Measurements from ENCODE around the gene ESYT1.
"Not testable (repeated sequence)": the region's sequence is repeated elsewhere in the genome, so short reads cannot be mapped to it uniquely, and the experiment has no call there.

Gene ESYT1

GRCh38 chr12:56103066-56103711, 24.9 kb upstream of the ESYT1 start:
- DNase-seq (ENCODE audit: low read depth in 2 of 3, low spot score in 2 of 3) = no peak

- DNase-seq (ENCODE audit: low read depth in 2 of 3, low spot score in 2 of 3) = no peak
Observed at GRCh38 chr12:56103823-56104108, 24.3 kb upstream of the ESYT1 start.

DNA sequence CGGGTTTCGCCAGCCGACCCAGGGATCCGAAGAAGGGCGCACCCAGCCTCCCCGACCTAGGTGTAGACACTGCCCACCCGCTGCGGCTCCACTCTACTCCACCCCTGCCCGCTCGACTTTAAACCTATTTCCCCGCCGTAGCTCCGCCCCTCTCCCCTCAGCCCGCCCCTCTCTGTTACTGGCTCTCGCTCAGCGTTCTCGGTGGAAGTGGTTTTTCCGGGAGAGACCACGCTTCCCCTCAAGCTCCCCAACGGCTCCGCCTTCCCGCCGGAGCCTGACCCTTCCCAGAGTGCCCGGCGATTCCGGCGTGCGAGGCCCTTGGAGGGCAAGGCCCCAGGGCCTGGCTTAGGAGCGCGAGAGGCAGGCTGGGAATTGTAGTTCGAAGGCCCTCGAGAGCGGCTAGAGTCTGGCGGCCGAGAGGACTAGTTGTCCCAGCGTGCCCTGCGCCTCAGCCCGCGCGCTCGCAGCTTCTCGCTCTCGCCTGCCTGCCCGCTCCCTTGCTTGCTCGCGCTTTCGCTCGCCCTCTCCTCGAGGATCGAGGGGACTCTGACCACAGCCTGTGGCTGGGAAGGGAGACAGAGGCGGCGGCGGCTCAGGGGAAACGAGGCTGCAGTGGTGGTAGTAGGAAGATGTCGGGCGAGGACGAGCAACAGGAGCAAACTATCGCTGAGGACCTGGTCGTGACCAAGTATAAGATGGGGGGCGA, 23.8 kb upstream of the ESYT1 start, which contains the start of gene PA2G4:
Gene PA2G4 (plus strand): TSS at position 451 of the 706 bp plus-strand sequence. CDS start 179 bp downstream, at position 630.
- DNase-seq (ENCODE audit: low read depth in 2 of 3, low spot score in 2 of 3) = peak; percentile 92 to 97 (median 96)

DNA sequence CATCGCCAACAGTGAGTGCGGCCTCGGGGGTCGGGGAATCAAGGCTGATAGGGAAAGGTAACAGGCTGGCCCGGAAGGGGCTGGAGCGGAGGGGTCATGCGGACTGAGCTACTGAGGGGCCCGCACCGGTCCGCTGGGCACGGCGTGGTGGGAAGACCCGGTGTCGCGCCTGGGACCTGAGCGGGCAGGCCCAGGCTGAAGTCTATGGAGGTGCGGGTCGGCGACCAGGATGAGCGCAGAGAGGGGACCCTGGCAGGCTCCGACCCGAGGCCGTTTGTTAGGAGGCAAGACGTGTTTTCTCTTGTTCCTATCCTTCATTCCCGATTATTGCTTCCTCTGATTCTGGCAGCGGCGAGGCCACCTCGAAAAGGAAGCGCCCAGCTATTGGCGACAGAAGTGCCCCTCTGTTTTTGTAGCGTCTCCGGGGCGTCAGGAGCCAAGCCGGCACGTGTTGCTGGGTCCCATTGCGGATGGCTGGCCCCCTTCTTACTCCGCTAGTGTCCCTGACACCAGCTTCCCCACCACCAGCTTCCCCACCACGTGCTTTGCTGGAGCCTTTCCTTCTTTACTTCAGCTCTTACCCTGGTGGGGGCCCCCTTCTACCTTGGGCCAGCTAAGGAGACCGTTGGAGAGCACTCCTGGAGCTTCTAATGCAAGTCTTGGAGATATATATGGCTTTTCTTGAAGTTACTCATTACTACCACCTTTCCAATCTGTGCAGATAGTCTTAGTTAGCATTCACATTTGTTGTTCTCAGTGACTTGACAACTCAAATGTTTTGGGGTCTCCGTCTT, 23.1 kb upstream of the ESYT1 start:
- DNase-seq (ENCODE audit: low read depth in 2 of 3, low spot score in 2 of 3) = no peak

GRCh38 chr12:56105609-56105902, 22.5 kb upstream of the ESYT1 start:
- no peak for DNase-seq (ENCODE audit: low read depth in 2 of 3, low spot score in 2 of 3)

DNA sequence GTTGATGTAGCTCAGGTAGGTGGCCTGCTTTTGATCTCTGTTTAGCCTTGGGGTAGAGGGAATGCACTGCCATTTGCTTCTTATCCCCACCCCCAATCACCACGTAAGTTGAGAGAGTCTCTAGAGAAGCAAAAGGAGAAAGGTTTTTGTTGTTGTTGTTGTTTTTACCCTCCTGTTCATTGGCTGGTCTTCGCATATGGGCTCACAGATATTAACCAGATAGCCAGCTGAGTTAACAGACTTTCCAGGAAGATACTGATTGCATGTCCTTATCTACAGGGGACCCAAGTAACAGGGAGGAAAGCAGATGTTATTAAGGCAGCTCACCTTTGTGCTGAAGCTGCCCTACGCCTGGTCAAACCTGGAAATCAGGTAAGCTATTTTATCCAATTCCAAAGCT, 20.8 kb upstream of the ESYT1 start:
- no peak for DNase-seq (ENCODE audit: low read depth in 2 of 3, low spot score in 2 of 3)

DNA sequence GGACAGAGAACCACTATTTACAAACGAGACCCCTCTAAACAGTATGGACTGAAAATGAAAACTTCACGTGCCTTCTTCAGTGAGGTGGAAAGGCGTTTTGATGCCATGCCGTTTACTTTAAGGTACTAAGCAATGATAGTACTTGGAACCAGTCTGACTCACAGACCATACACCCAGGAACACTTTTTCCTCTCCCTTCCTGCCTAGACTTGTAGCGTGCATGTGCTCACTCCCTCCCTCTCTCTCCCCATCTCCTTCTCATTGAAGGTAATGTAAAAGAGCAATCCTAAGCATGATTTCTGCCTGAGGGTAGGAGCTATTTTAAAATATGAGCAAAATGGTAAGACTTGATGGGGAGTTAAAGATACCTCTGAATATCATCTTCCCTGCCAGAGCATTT, 17.5 kb upstream of the ESYT1 start:
- no peak for DNase-seq (ENCODE audit: low read depth in 2 of 3, low spot score in 2 of 3)

DNA sequence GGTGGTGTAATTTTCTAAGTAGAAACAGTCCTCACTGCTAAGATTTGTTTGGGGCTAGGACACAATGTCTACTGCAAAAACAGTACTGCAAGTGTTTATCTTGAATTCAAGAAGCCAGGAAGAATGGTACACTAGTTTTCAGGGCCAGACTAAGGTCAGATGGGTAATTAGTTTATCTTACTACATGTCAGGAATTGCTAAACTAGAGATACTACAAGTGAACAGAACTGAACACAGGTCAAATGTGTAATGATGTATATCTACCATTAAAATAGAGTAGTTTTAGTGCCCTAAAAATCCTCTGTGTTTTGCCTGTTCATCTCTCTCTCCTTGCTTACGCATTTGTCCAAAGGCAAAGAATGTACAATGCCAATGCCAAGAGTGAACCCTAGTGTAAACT, 14.0 kb upstream of the ESYT1 start:
- DNase-seq (ENCODE audit: low read depth in 2 of 3, low spot score in 2 of 3) = no peak

DNA sequence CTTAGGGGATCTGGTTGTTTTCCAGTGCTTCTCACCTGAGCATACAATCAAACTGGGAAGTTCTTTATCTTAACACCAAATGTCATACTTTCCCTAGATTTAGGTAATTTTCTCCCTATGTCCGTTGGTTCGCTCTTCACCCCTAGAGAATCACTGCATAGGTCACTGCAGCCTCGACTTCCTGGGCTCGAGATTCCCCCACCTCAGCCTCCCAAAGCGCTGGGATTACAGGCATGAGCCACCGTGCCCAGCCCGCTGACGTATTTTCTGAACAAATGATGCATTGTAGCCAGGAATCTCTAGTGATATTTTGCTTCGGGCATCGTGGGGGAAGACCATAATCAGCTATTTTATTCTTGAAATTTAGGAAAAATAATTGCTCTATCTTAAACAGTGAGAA, 12.7 kb upstream of the ESYT1 start:
- no peak for DNase-seq (ENCODE audit: low read depth in 2 of 3, low spot score in 2 of 3)

DNA sequence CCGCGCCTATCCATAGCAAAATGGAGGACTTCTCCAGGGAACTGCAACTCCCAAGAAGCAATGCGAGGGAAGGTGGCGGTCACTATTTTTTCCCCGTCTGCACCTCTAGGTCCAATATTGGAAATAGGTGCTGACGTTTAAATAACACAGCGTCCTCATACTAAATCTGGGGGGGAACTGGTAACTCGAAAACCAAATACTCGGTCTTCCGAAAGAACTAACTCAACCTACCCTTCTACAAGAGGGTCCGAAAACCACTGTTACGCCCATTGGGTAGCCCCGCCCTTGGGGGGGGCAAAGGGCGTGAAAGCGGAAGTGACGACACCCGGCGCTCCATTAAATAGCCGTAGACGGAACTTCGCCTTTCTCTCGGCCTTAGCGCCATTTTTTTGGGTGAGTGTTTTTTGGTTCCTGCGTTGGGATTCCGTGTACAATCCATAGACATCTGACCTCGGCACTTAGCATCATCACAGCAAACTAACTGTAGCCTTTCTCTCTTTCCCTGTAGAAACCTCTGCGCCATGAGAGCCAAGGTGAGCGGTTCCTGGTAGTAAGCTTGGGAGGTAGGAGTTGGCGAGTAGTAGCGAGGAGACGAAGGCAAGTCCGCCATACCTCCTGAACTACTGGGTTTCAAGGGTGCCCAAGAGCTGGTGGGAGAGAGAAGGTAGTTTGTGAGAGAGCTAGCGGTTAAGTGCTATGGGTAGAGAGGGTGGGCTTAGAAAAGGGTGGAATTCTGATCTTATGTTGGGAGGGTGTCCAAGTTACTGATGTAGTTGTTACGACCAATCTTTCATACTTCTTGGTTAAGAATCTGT, 11.6 kb upstream of the ESYT1 start, which contains the start of gene RPL41:
Gene RPL41 (plus strand): TSS at position 367 of the 815 bp plus-strand sequence.
- peak; percentile 80 to 95 (median 94) for DNase-seq (ENCODE audit: low read depth in 2 of 3, low spot score in 2 of 3)

- DNase-seq (ENCODE audit: low read depth in 2 of 3, low spot score in 2 of 3) = not testable (repeated sequence)
Observed at GRCh38 chr12:56117082-56117706, 10.9 kb upstream of the ESYT1 start.

DNA sequence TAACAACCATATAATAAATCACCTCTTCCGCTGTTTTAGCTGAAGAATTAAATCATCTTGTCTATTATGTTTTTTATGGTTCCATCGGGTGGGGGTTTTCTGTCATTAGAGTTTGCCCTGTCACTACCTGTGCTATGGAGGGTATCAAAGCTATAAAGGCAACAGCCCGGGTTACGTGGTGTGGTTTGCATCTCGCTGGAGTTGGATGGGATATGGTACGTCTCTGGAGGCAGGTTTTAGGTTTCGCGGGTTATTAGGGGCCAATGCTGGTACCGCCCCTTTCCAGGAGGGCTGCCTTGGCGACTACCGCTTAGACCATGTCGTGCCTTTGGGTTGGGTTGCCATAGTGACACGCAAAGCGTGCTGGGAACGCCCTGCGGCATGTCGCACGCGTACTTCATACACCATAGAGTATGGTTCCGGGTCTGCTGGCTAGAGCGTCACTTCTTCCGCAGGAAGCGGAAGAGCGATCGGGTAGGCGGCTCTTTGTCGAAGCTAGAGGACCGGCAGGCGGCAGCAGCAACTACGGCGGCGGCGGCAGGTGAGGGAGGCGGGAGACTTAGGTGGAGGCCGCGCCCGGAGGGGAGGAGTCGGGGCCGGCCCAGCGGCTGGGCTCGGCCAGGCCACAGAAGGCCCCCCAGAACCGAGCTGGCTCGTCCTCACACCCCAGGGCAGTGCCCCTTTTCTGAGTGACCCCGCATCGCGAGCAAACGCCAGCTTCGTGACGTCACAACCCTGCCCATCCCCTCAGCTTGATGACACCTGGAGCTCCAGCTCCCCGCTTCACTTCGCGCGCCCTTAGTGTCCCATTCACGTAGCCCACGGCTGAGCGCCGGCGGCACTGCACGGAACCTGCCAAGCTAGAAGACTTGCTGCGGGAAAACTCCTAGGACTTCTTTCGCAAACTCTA, 10.0 kb upstream of the ESYT1 start, which contains the start of gene ZC3H10:
Gene ZC3H10 (plus strand): TSS at position 489 of the 910 bp plus-strand sequence. CDS start 2,297 bp downstream, outside the sequence.
- DNase-seq (ENCODE audit: low read depth in 2 of 3, low spot score in 2 of 3) = peak; percentile 93 to 98 (median 97)

DNA sequence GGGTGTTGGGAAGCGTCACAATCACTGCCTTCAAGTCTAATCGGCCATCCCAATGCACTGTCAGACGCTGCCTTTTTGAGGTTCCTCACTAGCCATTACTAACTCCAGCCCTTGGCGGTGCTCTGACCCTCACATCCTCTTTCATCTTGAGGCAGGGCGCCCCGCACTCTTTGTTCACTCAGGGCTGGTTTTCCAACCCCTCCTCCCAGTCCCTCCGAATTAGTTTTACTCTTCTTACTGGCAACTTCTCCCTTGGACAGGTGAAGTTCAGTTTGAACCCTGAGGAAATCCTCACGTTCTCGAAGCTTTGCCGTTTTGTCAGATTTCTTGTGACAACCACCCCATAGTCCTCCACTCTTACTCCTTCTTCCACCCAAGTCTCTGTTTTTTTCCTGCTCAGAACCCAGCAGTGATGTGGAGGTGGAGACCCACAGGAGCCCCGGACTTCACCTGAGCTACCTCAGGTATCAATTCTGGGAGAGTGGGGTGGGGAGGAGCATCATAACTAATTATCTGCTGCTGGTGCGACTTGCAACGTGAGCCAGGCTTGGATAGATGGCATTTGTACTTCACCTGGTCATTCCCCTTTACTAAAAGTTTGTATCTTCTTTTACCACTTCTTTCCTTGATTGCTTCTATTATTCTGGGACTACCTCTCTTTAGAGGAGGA, 9.2 kb upstream of the ESYT1 start:
- no peak for DNase-seq (ENCODE audit: low read depth in 2 of 3, low spot score in 2 of 3)

GRCh38 chr12:56119361-56119796, 8.7 kb upstream of the ESYT1 start:
- DNase-seq (ENCODE audit: low read depth in 2 of 3, low spot score in 2 of 3) = no peak

DNA sequence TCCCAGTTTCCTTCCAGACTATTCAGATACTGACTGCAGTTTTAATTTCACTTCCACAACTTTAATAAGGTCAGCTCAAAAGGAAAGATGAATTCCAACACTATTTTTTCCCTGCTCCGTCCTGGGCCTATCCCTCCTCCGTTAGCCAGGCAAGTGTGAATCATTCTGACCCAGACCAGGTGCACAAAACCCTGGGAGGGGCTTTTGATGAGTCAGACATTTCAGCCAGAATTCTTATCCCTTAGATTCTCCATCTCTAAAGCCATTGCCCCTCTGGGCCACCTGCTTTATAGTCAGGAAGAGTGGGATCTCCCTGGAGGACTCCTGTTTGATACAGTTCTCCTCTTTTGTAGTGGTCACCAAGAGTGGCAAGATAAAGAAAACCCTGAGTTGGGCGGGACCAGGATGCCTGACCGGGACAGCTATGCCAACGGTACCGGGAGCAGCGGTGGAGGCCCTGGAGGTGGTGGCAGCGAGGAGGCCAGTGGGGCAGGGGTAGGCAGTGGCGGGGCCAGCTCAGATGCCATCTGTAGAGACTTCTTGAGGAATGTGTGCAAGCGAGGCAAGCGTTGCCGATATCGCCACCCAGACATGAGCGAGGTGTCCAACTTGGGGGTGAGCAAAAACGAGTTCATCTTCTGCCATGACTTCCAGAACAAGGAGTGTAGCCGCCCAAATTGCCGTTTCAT, 7.8 kb upstream of the ESYT1 start:
- DNase-seq (ENCODE audit: low read depth in 2 of 3, low spot score in 2 of 3) = no peak

DNA sequence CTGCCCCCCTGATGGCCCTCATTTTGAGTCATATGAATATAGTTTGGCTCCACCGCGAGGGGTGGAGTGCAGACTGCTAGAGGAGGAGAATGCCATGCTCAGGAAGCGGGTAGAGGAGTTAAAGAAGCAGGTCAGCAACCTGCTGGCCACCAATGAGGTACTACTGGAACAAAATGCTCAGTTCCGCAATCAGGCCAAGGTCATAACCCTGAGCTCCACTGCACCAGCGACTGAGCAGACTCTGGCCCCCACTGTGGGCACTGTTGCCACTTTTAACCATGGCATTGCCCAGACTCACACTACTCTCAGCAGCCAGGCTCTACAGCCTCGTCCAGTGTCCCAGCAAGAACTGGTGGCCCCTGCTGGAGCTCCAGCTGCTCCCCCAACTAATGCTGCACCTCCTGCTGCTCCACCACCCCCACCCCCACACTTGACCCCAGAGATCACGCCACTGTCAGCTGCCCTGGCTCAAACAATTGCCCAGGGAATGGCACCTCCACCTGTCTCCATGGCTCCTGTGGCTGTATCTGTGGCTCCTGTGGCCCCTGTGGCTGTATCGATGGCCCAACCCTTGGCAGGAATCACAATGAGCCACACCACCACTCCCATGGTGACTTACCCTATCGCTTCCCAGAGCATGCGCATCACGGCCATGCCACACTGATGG, 6.7 kb upstream of the ESYT1 start:
- no peak for DNase-seq (ENCODE audit: low read depth in 2 of 3, low spot score in 2 of 3)

DNA sequence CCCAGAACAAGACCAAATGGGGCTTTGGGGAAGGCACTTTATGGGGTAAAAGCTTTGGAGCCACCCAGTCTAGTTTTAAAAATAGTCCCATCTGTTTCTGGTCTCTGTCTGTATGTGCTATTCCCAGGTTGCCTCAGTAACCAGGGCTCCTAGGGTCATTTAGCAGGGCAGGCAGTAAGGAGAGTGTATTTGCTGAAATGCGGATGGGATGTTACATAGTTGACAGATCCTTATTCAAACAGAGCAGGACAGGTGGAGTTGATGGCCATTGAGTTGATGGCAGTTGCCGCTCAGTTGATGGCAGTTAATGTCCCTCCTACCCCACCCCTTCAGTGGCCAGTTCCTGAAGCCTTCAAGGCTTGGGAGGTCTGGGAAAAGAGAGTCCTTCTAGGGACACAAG, 5.4 kb upstream of the ESYT1 start:
- no peak for DNase-seq (ENCODE audit: low read depth in 2 of 3, low spot score in 2 of 3)

GRCh38 chr12:56124133-56124532, 3.9 kb upstream of the ESYT1 start:
- no peak for DNase-seq (ENCODE audit: low read depth in 2 of 3, low spot score in 2 of 3)

Measured in activated CD8-positive, alpha-beta memory T cell treated with anti-CD3 and anti-CD28 coated beads for 48 hours (primary cell).